NCI-H82 treated with DMSO at 0.1 percent for 48 hours (cell line): ENCODE results near the gene ASCL5.

ENCODE experiments used
- DNase-seq: peaks from one replicate; lab custom pipeline; 2025; ENCODE audit not compliant: unreplicated experiment; lab: John Stamatoyannopoulos, UW

ASCL5 gene

DNA sequence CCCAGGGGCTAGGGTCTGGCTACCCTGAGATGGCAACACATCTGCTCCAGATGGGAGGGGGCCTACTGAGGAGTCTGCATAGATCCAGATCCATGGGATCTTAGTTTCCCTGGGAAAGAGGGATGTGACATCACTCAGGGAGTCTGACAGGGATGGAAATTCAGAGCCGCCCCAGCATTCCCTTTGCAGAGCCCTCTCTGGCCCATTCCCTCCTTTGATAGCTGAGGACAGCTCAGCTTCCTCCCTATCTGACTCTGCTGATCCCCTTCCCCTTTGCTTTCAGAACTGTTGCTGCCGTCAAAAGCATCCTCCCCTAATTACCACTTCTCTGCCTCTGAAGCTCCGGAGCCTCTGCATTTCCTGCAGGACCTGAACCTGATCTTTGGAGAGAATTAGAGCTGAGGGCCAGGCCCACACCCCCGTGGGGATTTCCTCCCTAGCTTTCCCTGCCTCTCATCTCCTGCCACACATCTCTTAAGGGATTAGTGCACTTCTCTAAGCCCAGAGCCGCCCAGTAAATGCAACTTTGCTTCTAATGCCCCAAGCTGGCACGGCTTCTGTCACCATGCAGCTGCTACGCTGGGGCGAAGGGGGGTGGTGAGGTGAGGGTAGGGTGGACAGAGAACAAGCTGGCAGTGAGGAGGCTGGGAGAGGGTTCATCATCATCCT lies 9.5 kb upstream of the ASCL5 start:
- DNase-seq = peak; percentile 91

- no peak for DNase-seq
Measured at GRCh38 chr1:201134405-201134804, 7.4 kb upstream of the ASCL5 start.

DNA sequence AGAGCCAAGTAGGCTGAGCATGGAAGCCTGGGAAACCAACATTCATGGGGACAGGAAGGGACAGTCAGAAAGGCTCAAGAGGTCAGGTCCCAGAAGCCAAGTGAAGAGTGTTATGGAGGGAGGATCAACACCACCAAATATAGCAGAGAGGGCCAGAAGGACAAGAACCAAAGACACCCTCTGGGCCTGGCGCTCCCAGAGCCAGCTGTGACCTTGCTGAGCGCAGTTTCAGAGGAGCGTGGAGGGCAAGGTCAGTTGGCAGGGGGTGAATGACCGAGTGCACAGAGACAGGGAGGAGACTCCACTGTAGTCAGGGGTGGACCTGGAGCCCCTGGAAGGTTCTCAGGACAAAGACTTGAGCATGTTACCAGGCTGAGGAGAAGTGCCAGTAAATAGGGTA lies 4.4 kb upstream of the ASCL5 start:
- DNase-seq = no peak

DNA sequence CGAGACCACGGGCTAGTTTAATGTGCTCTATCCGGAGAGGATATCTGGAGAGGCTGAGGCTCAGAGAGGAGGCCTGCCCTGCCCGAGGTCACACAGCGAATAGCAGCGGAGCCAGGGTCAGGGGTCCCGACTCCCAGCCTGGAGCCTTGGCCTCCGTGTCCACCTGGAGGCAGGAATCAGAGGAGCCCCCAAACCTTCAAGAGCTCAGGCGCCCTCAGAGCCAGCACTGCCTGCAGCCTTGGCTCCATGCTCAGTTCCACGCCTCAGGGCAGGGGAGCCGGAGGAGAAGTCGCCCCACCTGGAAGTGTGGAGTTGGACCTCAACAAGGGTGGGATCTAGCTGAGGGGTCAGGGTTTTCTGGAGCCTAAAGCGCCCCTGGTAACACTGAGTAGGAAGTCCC lies 2.0 kb upstream of the ASCL5 start:
- no peak for DNase-seq

GRCh38 chr1:201128476-201128875 lies 1.5 kb upstream of the ASCL5 start:
- DNase-seq = no peak

- DNase-seq = no peak
Measured at GRCh38 chr1:201127755-201128455, 921 bp upstream of the ASCL5 start.

GRCh38 chr1:201126463-201126831 lies 537 bp downstream of the ASCL5 start:
- no peak for DNase-seq

DNA sequence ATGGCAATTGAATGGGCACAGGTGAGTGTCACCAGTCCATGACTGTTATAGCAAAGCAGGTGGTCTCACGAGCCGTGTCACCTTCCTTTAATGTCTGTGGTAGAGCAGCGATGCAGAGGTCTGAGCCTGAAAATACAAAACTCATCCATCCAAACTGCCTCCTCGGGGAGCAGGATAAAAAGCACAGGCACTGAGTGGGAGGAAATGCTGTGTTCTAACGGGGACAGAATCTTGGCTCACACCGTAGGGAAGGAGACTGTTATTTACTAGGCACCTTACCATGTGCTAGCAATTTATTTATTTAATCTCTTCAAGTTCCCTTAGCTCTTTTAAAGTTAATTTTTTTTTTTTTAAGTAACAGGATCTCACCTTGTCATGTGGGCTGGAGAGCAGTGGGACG lies 1.2 kb downstream of the ASCL5 start:
- DNase-seq = no peak

GRCh38 chr1:201125019-201125418 lies 2.0 kb downstream of the ASCL5 start:
- DNase-seq = no peak

GRCh38 chr1:201123866-201124265 lies 3.1 kb downstream of the ASCL5 start:
- no peak for DNase-seq

DNA sequence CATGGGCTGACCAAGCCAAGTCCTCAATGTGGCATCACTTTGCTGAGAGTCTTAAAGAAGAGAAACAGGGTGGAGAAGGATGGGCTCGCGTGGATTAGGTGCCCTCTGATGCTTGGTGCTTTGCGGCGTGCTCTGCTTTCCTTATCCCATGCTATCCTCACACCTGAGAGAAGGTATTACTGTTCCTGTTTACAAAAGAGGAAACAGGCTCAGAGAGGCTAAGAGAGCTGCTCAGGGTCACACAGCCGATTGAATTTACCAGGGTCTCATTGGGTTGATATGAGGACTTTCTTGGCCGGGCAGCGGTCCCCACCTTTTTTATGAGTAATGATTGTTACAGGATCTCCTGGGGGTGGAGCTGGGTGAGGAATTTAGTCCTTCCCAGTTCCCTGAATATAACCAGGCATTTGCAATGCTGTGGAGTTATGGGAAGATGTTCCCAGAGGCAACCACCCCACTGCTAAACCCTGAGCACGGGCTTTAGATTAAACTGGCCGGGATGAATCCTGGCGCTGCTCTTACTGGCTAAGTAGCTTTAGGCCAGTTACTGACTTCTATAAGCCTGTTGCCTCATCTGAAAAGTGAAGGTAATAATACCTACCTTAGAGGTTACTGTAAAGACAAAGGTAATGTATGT lies 4.5 kb downstream of the ASCL5 start:
- peak; percentile 29 for DNase-seq

GRCh38 chr1:201119206-201120197 lies 7.5 kb downstream of the ASCL5 start:
- DNase-seq = peak; percentile 22

- peak; percentile 83 for DNase-seq
Measured at GRCh38 chr1:201116091-201116490, 10.9 kb downstream of the ASCL5 start.

DNA sequence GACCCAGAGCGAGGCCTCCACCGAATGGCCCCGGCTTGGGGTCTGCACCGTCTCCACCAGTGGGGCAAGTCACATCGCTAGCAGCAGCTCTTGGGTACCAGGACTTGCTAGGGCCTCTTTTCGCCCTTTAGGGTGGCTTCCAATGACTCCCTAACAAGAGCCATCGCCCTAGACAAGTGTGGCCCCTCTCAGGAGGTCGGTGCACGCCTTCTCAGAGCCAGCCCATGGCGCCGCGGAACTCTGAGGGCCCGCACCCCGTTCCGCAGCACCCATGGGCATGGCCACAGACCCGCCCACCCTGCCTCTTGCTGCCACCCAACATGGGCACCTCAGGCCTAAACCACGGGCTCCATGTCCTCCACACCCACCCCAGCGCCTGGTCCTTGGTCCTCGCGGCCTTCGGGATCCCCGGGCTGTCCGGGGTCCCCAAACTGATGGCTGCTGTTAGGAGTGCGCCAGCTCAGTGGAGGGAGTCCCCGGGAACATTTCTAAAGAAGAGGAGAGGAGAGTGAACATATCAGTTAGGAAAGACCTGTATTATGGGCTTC lies 11.5 kb downstream of the ASCL5 start:
- no peak for DNase-seq

GRCh38 chr1:201114245-201115131 lies 12.5 kb downstream of the ASCL5 start:
- peak; percentile 95 for DNase-seq

GRCh38 chr1:201113451-201114244 lies 13.3 kb downstream of the ASCL5 start:
- no peak for DNase-seq

DNA sequence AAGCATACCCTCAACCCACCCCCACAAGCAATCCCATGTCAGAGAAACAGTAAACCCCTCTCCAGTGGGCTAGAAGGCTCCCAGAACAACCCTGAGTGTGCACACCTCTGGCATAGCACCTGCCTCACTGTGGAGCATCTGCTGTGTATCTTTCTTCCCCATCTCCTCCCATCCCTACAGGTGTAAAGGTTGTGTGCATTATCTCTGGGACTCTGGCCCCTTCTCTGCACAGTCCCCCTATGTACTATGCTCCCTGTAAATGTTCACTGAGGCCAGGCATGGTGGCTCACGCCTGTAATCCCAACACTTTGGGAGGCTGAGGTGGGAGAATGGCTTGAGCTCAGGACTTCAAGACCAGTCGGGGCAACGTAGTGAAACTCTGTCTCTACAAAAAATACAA lies 14.1 kb downstream of the ASCL5 start:
- DNase-seq = no peak

DNA sequence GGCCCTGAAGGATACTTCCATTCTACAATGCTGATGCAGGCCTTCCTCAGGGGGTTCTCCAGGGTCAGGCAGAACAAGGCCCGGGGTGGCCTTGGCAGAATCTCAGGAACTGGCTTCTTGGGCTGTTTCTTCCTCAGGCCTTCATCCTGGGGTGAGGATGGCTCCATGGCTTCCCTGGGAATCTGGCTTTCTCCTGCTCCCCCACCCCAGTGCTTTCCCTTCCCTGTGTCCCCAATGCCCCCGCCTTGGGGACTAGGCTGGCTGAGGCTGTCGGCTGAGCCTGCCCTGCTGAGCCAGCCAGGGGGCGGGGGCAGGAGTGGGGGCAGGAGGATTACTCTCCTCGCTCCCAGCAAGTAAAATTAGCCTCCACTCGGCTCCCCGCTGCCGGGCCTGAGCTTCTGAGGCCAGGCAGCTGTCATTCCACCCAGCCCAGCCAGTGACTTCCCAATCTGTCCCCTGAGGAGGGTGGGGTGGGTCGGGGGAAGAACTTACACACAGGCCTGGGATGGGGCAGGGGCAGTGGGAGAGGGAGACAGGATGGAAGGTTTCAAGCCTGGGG lies 14.7 kb downstream of the ASCL5 start, which contains the start of gene CACNA1S:
Gene CACNA1S (minus strand): TSS at position 254 of the 559 bp plus-strand sequence. CDS start 87 bp downstream, at position 167.
- peak; percentile 69 for DNase-seq

DNA sequence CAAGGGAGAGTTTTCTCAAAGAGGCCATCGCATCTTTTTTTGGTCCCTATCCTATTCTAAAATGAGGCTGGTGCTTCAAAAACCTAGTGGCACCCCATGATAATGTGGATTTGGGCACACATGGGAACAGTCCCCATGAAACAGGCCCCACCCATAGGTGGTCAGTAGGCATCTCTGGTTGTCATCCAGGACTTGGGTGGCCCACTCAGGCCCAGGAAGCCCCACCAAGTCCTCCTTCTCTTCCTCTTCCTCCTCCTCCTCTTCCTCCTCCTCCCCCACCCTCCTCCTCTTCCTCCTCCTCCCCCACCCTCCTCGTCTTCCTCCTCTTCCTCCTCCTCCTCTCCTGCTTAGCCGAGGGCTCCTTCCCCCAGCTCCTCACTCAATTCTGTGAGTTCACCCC lies 15.3 kb downstream of the ASCL5 start:
- DNase-seq = no peak
